Measurements from ENCODE around the gene SETD4.

SETD4 gene

GRCh38 chr21:36041910-36042309 lies 18.4 kb downstream of the SETD4 start:
- no peak for DNase-seq

DNA sequence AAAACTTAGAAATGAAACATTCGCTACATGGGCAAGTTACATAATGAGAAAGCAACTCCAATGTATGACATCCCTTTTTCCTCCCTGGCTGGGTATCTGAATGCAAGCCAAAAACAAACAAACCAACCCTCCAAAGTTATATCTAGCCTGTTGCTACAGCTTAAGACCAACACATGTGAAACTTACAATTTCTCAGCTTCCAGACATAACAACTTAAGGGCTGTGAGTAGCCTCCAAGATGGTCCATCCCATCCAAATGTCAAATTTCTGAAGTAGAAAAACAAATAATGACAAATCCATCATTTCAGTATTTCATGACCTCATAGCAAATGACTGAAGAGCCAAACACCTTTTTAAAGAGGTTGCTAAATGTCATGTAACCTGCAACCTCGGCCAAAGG lies 19.9 kb downstream of the SETD4 start:
- DNase-seq = no peak

GRCh38 chr21:36039861-36040260 lies 20.5 kb downstream of the SETD4 start:
- no peak for DNase-seq

GRCh38 chr21:36038701-36039497 lies 21.4 kb downstream of the SETD4 start:
- DNase-seq = no peak

- DNase-seq = no peak
These were observed 24.9 kb downstream of the SETD4 start for GRCh38 chr21:36035381-36035791.

GRCh38 chr21:36034211-36034913 lies 26.0 kb downstream of the SETD4 start:
- no peak for DNase-seq

GRCh38 chr21:36032647-36033406 lies 27.5 kb downstream of the SETD4 start:
- no peak for DNase-seq

- DNase-seq = no peak
These were observed 29.6 kb downstream of the SETD4 start for GRCh38 chr21:36030581-36031189.

GRCh38 chr21:36029309-36029708 lies 31.0 kb downstream of the SETD4 start:
- no peak for DNase-seq

- DNase-seq = peak; percentile 53
These were observed 31.9 kb downstream of the SETD4 start for GRCh38 chr21:36028127-36029069.

DNA sequence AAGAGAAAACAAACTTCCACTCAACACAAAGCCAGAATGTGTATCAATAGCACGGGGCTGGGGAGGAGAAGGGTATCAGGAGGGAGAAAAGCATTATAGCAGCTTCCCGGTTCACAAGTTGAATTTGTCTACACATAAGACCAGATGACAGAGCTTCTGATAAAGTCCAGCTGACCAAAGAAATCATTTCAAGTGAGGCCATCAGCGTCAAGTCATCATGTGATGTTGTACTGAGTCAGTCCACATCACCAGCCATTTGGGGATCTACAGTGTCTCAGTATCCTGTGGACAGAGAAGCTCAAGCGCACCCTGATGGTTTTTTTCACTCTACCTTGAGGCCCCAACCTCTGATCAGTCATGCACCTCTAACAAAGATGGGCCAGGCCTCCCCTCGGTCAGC lies 33.0 kb downstream of the SETD4 start:
- DNase-seq = no peak

DNA sequence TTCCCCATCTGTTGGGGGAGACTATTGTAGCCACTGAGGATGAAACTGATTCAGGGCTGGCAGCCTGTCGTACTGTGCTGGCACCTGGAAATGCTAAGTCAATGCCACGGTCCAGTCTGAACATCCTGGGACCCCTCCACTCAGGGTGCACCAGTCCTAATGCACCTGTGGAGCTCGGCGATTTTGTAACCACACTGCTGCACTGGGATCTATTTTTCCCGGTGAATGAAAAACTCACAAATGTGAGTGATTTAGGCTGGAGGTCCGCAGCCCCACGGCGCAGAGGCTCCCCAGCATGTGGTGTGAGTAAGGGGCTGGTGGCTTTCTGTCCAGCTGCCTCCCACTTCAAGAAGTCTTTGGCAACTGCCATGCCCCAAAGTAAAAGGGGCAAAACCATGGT lies 35.5 kb downstream of the SETD4 start:
- DNase-seq = no peak

DNA sequence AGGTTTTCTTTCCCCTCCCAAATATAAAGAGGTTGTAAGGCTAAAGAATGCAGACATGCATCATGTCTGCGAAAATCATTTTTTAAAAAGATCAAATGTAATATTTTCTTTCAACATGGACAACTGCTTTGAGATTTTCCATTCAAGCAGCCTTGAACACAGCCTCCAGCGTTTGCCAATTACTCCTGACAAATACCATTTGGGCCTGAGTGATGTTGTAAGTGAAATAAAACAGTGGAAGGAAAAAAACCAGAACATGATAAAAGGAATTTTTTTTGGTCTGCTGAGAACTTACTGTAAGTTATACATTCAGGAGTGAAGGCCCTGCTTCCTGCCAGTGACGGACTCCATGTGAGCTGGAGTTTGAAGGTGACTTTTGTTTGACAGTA lies 37.2 kb downstream of the SETD4 start:
- DNase-seq = no peak

DNA sequence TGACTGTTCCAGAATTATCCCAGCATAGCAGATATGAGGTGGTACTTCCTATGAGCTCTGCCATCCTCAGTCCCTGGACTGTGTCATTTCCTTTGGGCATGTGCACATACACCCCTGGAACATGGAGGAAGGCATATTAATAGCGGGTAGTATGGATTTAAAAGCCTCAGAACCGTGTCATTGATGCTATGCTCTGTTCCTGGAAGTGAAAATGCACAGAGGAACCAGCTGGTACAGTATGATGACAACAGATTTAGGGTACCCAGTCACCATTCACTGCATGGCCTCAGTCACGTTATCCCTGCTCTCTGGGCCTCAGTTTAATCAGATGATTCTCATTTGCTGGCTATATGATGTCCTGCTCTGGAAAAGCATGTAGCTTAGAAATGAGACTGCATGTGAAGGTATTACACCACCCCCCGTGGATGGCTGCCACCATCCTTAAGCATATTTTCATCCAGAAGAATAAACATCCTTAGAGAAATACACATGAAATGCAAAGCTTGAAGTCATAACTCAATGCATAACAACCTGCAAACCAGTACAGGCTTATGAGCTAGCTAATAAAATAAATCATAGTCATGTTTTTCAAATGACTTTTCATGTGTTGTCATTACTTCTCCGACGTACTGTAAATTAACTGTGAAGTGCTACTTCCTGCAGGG lies 37.8 kb downstream of the SETD4 start:
- no peak for DNase-seq

GRCh38 chr21:36021251-36021837 lies 39.0 kb downstream of the SETD4 start:
- no peak for DNase-seq

DNA sequence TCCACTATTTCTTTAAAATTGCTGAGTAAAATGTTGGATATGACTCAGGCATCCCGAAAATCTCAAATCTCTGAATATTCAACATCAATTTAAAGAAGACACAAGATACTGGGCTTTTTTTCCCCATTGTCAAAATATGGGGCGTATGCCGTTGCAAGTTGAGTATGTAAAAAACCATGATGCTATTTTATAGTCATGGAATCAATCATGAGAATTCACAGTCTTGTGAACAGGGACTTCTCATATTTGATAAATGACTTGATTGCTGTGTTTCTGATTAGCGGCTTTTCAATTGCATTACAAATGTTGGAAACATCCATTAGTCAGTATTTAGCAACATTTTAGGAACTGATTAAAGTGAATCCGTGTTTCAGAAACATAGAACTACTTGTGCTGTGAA lies 45.3 kb downstream of the SETD4 start:
- no peak for DNase-seq

DNA sequence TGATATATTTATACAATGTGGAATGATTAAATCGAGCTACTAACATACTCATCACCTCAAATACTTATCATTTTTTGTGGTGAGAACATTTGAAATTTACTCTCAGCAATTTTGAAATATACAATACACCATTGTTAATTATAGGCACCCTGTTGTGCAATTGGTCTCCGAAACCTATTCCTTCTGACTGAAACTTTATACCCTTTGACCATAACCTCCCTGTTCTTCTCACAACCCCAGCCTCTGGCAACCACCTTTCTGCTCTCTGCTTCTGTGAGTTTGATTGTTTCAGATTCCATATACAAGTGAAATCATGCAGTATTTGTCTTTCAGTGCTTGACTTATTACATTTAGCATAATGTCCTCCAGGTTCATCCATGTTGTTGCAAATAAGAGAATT lies 49.5 kb downstream of the SETD4 start:
- no peak for DNase-seq

- no peak for DNase-seq
These were observed 51.8 kb downstream of the SETD4 start for GRCh38 chr21:36008505-36008904.

GRCh38 chr21:36005879-36006400 lies 54.4 kb downstream of the SETD4 start:
- no peak for DNase-seq

DNA sequence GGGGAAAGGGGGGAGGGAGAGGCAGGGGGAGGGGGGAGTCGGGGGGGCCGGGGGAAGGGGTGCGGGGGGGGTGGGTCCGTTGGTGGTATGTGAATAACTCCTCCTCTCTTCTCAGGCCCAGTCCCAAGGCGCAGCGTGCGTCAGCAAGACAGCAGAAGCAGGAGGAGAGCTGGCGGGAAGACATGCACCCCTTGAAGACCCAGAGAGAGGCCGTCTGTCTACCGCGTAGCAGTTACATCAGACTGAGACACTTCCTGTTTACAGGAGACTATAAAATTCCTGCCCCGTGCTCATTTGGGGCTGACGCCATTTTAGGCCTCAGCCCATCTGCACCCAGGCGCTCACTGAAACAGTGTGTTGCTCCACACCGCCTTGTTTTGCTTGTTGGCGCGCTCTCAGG lies 55.3 kb downstream of the SETD4 start:
- no peak for DNase-seq

DNA sequence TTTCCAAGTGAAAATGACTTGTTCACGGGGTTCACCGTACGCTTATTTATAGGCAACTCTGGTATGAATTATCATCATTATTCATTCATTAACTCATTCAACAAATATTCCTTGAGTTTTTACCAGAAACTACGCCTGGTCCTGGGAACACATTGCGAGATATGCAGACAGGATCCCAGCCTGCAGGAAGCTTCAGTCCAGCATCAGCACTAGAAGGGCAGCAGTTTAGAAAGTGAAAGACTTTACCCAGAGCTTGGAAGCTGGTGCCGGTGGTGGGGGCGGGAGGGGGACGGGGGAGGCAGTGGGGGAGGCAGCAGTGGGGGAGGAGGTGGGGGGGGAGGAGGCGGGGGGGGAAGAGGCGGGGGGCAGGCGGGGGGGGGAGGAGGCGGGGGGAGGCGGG lies 55.9 kb downstream of the SETD4 start:
- no peak for DNase-seq
